Measurements from ENCODE around the gene DUSP3.

Gene DUSP3

GRCh38 chr17:43779145-43780125 is 658 bp upstream of the DUSP3 start:
- no peak; the same call in 1 of the 2 replicates for TF ChIP-seq MAX (IDR thresholded peaks at IDR 0.05; ENCODE audit: low read depth, low read length)
- no peak for TF ChIP-seq CTCF (IDR thresholded peaks at IDR 0.05; ENCODE audit: low read depth, low read length)
- no peak for TF ChIP-seq MYC (IDR thresholded peaks at IDR 0.05; ENCODE audit: low read depth, low read length)
- no peak for TF ChIP-seq POLR2A (IDR thresholded peaks at IDR 0.05; ENCODE audit: extremely low read depth, insufficient read length)
- peak; percentile 77 for DNase-seq (ENCODE audit: low read depth)
- H3K4me3 ChIP-seq (ENCODE audit: low read depth, low read length), result peak overlapping the region; percentile 58

- TF ChIP-seq MYC (IDR thresholded peaks at IDR 0.05; ENCODE audit: low read depth, low read length) (no peak), MAX (IDR thresholded peaks at IDR 0.05; ENCODE audit: low read depth, low read length) (no peak)
- H3K4me3 ChIP-seq (ENCODE audit: low read depth, low read length), result no peak overlapping the region
- no peak for DNase-seq (ENCODE audit: low read depth)
Measured at GRCh38 chr17:43774304-43775250, 4.2 kb downstream of the DUSP3 start.

GRCh38 chr17:43772877-43773648 is 5.7 kb downstream of the DUSP3 start:
- no peak overlapping the region for H3K4me3 ChIP-seq (ENCODE audit: low read depth, low read length)
- DNase-seq (ENCODE audit: low read depth), result peak; percentile 97

GRCh38 chr17:43771463-43771862 is 7.3 kb downstream of the DUSP3 start:
- no peak overlapping the region for H3K4me3 ChIP-seq (ENCODE audit: low read depth, low read length)
- DNase-seq (ENCODE audit: low read depth), result no peak
- no peak for TF ChIP-seq CTCF (IDR thresholded peaks at IDR 0.05; ENCODE audit: low read depth, low read length)
- no peak for TF ChIP-seq MYC (IDR thresholded peaks at IDR 0.05; ENCODE audit: low read depth, low read length)
- TF ChIP-seq MAX (IDR thresholded peaks at IDR 0.05; ENCODE audit: low read depth, low read length), result no peak
- TF ChIP-seq POLR2A (IDR thresholded peaks at IDR 0.05; ENCODE audit: extremely low read depth, insufficient read length), result no peak

More at GRCh38 chr17:43772877-43773648, 5.7 kb downstream of the DUSP3 start:
- no peak; the same call in 1 of the 2 replicates for TF ChIP-seq MYC (IDR thresholded peaks at IDR 0.05; ENCODE audit: low read depth, low read length)
- TF ChIP-seq MAX (IDR thresholded peaks at IDR 0.05; ENCODE audit: low read depth, low read length), result no peak

- DNase-seq (ENCODE audit: low read depth), result no peak
- TF ChIP-seq MAX (IDR thresholded peaks at IDR 0.05; ENCODE audit: low read depth, low read length), result no peak
- TF ChIP-seq CTCF (IDR thresholded peaks at IDR 0.05; ENCODE audit: low read depth, low read length), result no peak
- TF ChIP-seq MYC (IDR thresholded peaks at IDR 0.05; ENCODE audit: low read depth, low read length), result no peak
- TF ChIP-seq POLR2A (IDR thresholded peaks at IDR 0.05; ENCODE audit: extremely low read depth, insufficient read length), result no peak
- no peak overlapping the region for H3K4me3 ChIP-seq (ENCODE audit: low read depth, low read length)
Measured at GRCh38 chr17:43770957-43771356, 7.8 kb downstream of the DUSP3 start.

GRCh38 chr17:43769859-43770258 is 8.9 kb downstream of the DUSP3 start:
- DNase-seq (ENCODE audit: low read depth), result no peak
- TF ChIP-seq MYC (IDR thresholded peaks at IDR 0.05; ENCODE audit: low read depth, low read length) (no peak), CTCF (IDR thresholded peaks at IDR 0.05; ENCODE audit: low read depth, low read length) (no peak), MAX (IDR thresholded peaks at IDR 0.05; ENCODE audit: low read depth, low read length) (no peak), POLR2A (IDR thresholded peaks at IDR 0.05; ENCODE audit: extremely low read depth, insufficient read length) (no peak)
- H3K4me3 ChIP-seq (ENCODE audit: low read depth, low read length), result no peak overlapping the region
